H9 (cell line): Measurements from ENCODE around the gene MRPL9. TPM values are rescaled to one million over a fixed set of nuclear protein-coding genes. Genes with fewer than 3 reads are reported as not detected.

Source experiments
- DNase-seq: peaks from one replicate; pipeline ENCODE4 v3.0.0-alpha.2; 2017
- H2AFZ ChIP-seq: one replicate; pipeline ENCODE4 v1.6.1; 2013; ENCODE audit warnings: mild to moderate bottlenecking, low read length, control low read depth, moderate library complexity
- H2AK5ac ChIP-seq: 2 replicates; pipeline ENCODE4 v1.6.1; 2013; ENCODE audit warnings: low read length, control low read depth, mixed read lengths; ENCODE audit not compliant: insufficient read length
- H2BK120ac ChIP-seq: one replicate; pipeline ENCODE4 v1.6.1; 2013; ENCODE audit warnings: low read depth, mild to moderate bottlenecking, low read length, control low read depth, inconsistent platforms; ENCODE audit not compliant: poor library complexity, severe bottlenecking
- H2BK12ac ChIP-seq: 2 replicates; pipeline ENCODE4 v1.6.1; 2013; ENCODE audit warnings: low read length, control low read depth, mixed read lengths, low read depth; ENCODE audit not compliant: insufficient read length
- H2BK15ac ChIP-seq: 2 replicates; pipeline ENCODE4 v1.6.1; 2013; ENCODE audit warnings: low read depth, low read length, control low read depth
- H2BK20ac ChIP-seq: one replicate; pipeline ENCODE4 v1.6.1; 2013; ENCODE audit warnings: low read depth, mild to moderate bottlenecking, low read length, control low read depth, inconsistent platforms; ENCODE audit not compliant: poor library complexity, severe bottlenecking
- H2BK5ac ChIP-seq: 2 replicates; pipeline ENCODE4 v1.6.1; 2013; ENCODE audit warnings: low read length, control low read depth, mixed read lengths; ENCODE audit not compliant: insufficient read length
- H3K14ac ChIP-seq: 2 replicates; pipeline ENCODE4 v1.6.1; 2013; ENCODE audit warnings: low read length, control low read depth; ENCODE audit not compliant: insufficient read depth
- H3K18ac ChIP-seq: 2 replicates; pipeline ENCODE4 v1.6.1; 2013; ENCODE audit warnings: low read depth, mild to moderate bottlenecking, mixed read lengths, low read length, control low read depth; ENCODE audit not compliant: insufficient read length
- H3K23ac ChIP-seq: 2 replicates; pipeline ENCODE4 v1.6.1; 2013; ENCODE audit warnings: low read length, control low read depth, mixed read lengths, low read depth; ENCODE audit not compliant: insufficient read length
- H3K23me2 ChIP-seq: 2 replicates; pipeline ENCODE4 v1.6.1; 2013; ENCODE audit warnings: low read depth, mild to moderate bottlenecking, mixed read lengths, low read length, control low read depth; ENCODE audit not compliant: insufficient read length, poor library complexity, severe bottlenecking
- H3K27ac ChIP-seq: 2 replicates; pipeline ENCODE4 v1.5.1; 2013; ENCODE audit warnings: low read length, control low read depth, mixed read lengths, low read depth; ENCODE audit not compliant: insufficient read length
- H3K27me3 ChIP-seq: 2 replicates; pipeline ENCODE4 v1.6.1; 2013; ENCODE audit warnings: low read length, control low read depth, inconsistent platforms; ENCODE audit not compliant: insufficient read depth
- H3K4ac ChIP-seq: 2 replicates; pipeline ENCODE4 v1.6.1; 2013; ENCODE audit warnings: low read depth, mild to moderate bottlenecking, control low read depth, inconsistent platforms, low read length, moderate library complexity
- H3K4me1 ChIP-seq: 2 replicates; pipeline ENCODE4 v1.6.1; 2013; ENCODE audit warnings: low read length, control low read depth, inconsistent platforms; ENCODE audit not compliant: insufficient read depth
- H3K4me2 ChIP-seq: 2 replicates; pipeline ENCODE4 v1.6.1; 2013; ENCODE audit warnings: low read length, control low read depth, mixed read lengths; ENCODE audit not compliant: insufficient read length, insufficient read depth
- H3K56ac ChIP-seq: 2 replicates; pipeline ENCODE4 v1.6.1; 2013; ENCODE audit warnings: low read depth, mild to moderate bottlenecking, mixed read lengths, low read length, control low read depth; ENCODE audit not compliant: insufficient read length
- H3K79me1 ChIP-seq: 2 replicates; pipeline ENCODE4 v1.6.1; 2013; ENCODE audit warnings: low read depth, mild to moderate bottlenecking, moderate library complexity, low read length, control low read depth, inconsistent platforms; ENCODE audit not compliant: insufficient read depth, poor library complexity, severe bottlenecking
- H3K79me2 ChIP-seq: 2 replicates; pipeline ENCODE4 v1.6.1; 2013; ENCODE audit warnings: low read length, control low read depth, inconsistent platforms; ENCODE audit not compliant: insufficient read depth
- H3K9ac ChIP-seq: 2 replicates; pipeline ENCODE4 v1.6.1; 2013; ENCODE audit warnings: low read length, control low read depth, mixed read lengths; ENCODE audit not compliant: insufficient read length; ENCODE audit errors: extremely low read depth
- H3K9me3 ChIP-seq: one replicate; pipeline ENCODE4 v1.6.1; 2013; ENCODE audit warnings: low read depth, low read length, inconsistent platforms; ENCODE audit not compliant: control insufficient read depth
- H3T11ph ChIP-seq: one replicate; pipeline ENCODE4 v1.6.1; 2013; ENCODE audit warnings: mild to moderate bottlenecking, low read length, control low read depth, inconsistent platforms
- H4K20me1 ChIP-seq: one replicate; pipeline ENCODE4 v1.6.1; 2013; ENCODE audit not compliant: control insufficient read depth, insufficient read length, insufficient read depth
- H4K5ac ChIP-seq: 2 replicates; pipeline ENCODE4 v1.6.1; 2013; ENCODE audit warnings: low read depth, mild to moderate bottlenecking, mixed read lengths, low read length, control low read depth; ENCODE audit not compliant: insufficient read length
- H4K8ac ChIP-seq: replicated peaks from 2 replicates; pipeline ENCODE4 v1.6.1; 2013; ENCODE audit warnings: low read length, control low read depth, mixed read lengths, low read depth; ENCODE audit not compliant: insufficient read length
- H4K91ac ChIP-seq: 2 replicates; pipeline ENCODE4 v1.6.1; 2013; ENCODE audit warnings: low read depth, mild to moderate bottlenecking, moderate library complexity, mixed read lengths, low read length, control low read depth; ENCODE audit not compliant: insufficient read length
- H3K27ac Mint-ChIP-seq, 3 experiments: 2 replicates in 2 of 3; 3 replicates in 1 of 3; pipeline ENCODE4 v1.8.0; 2020 to 2021; ENCODE audit warnings: mixed read lengths in 3 of 3, mild to moderate bottlenecking in 1 of 3, moderate library complexity in 1 of 3
- H3K27me3 Mint-ChIP-seq: 2 replicates; pipeline ENCODE4 v1.8.0; 2021; ENCODE audit warnings: low read depth, mild to moderate bottlenecking, moderate library complexity, mixed read lengths
- H3K36me3 Mint-ChIP-seq, 3 experiments: 2 replicates in 2 of 3; 3 replicates in 1 of 3; pipeline ENCODE4 v1.8.0; 2020 to 2021; ENCODE audit warnings: low read depth in 3 of 3, mixed read lengths in 3 of 3; ENCODE audit not compliant: insufficient read depth in 1 of 3
- H3K4me1 Mint-ChIP-seq, 2 experiments: 2 replicates each; pipeline ENCODE4 v1.8.0; 2020; ENCODE audit warnings: mixed read lengths in 2 of 2
- H3K4me3 Mint-ChIP-seq, 2 experiments: 2 replicates in 1 of 2; 3 replicates in 1 of 2; pipeline ENCODE4 v1.8.0; 2020 to 2021; ENCODE audit warnings: mild to moderate bottlenecking in 2 of 2, mixed read lengths in 2 of 2, moderate library complexity in 1 of 2
- H3K9me3 Mint-ChIP-seq, 2 experiments: 2 replicates in 1 of 2; 3 replicates in 1 of 2; pipeline ENCODE4 v1.8.0; 2020; ENCODE audit warnings: mild to moderate bottlenecking in 2 of 2, mixed read lengths in 2 of 2, moderate library complexity in 1 of 2
- WGBS: extraction: QIAGEN DNeasy Blood & Tissue Kit; methylation state at CpG from one replicate; pipeline ENCODE4 v1.1.7; 2013; ENCODE audit warnings: missing lambda C conversion rate, low lambda C conversion rate, mixed read lengths; ENCODE audit not compliant: insufficient read length; ENCODE audit errors: extremely low coverage; 5-methylcytosine and 5-hydroxymethylcytosine counted together
- total RNA-seq: library from RNA; stranded (reverse); gene quantifications from 2 replicates; pipeline ENCODE4 v1.2.1, GENCODE V29; 2021
- TF ChIP-seq, protein P1 (sequence below): fragments of 200-600 bp; sonication (generic); conservative IDR thresholded peaks from 3 replicates; pipeline ENCODE4 v1.8.0; 2021; ENCODE audit warnings: antibody characterized with exemption, mild to moderate bottlenecking

The MRPL9 gene
- total RNA-seq, 1 experiment from 2014 or later: 102 TPM

DNA sequence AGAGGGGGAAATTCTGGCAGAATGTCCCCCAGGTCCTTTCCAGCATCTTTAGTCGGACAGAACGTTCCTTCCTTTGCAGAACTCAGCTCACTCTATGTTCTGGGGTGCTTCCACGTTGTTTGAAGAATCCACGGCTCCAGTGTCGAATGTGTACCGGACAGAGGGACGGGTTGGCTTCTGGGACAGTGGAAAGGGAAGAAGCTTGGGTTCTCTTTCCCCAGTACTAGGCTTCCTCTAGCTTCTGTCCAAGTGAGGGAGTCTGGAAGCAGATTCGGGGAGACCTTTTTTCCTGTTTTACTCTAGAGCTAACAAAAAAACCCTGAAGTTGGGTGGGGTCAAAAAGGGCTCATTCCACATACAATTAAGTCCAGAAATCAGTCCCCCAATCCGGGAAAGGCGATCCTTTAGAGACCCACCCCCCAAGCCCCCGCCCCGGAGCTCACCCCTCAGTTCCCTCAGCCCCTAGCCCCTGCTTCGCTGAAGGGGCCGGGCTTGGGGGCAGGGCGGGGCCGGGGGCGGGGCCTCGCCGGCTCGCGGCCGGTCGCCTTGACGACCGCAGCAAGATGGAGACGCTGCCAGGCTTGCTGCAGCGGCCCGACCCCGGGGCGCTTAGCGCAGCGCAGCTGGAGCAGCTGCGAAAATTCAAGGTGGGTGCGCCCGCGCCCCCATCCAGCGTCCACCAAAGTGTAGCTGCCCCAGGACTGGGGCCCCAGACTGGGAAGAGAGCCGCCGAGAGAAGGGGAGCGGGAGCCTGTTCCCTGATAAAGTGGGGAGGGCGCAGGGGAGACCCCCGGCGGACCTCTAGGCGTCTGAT is 42.1 kb downstream of the MRPL9 start, which contains the start of gene RIIAD1:
TSS of gene RIIAD1 (plus strand) at position 549 of the 814 bp plus-strand sequence. CDS start at position 564, 15 bp downstream.
- Histone ChIP-seq H3K4me2 (peak within 1 kb of the TSS; percentile 55), H3K79me2 (no peaks in the 10 kb centered on the region), H3K27ac (no peak within 1 kb of the TSS), H2BK15ac (no peak within 1 kb of the TSS), H4K5ac (no peak within 1 kb of the TSS), H3K4me1 (0 out of 2 replicates have a peak, but pooled peaks cover 2% of the 10 kb centered on the region), H4K91ac (no peak within 1 kb of the TSS), H3K9ac (no peak within 1 kb of the TSS), H3K23ac (no peak within 1 kb of the TSS), H3K23me2 (peaks cover 18% of the 10 kb centered on the region), H2BK120ac (no peak within 1 kb of the TSS), H4K8ac (no peak within 1 kb of the TSS), H2BK12ac (no peak within 1 kb of the TSS), H3K27me3 (peaks cover 24% of the 10 kb centered on the region; the same call in 1 of the 2 replicates), H2BK20ac (no peak within 1 kb of the TSS), H3K18ac (no peak within 1 kb of the TSS), H4K20me1 (no peaks in the 10 kb centered on the region), H2BK5ac (no peak within 1 kb of the TSS), H3K14ac (no peak within 1 kb of the TSS), H3K4ac (no peak within 1 kb of the TSS), H3K9me3 (no peaks in the 10 kb centered on the region), H2AK5ac (no peak within 1 kb of the TSS), H3T11ph (no peak within 1 kb of the TSS), H2AFZ (peak within 1 kb of the TSS; percentile 72), H3K79me1 (no peaks in the 10 kb centered on the region), H3K56ac (no peak within 1 kb of the TSS)
- TF ChIP-seq, protein P1, sequence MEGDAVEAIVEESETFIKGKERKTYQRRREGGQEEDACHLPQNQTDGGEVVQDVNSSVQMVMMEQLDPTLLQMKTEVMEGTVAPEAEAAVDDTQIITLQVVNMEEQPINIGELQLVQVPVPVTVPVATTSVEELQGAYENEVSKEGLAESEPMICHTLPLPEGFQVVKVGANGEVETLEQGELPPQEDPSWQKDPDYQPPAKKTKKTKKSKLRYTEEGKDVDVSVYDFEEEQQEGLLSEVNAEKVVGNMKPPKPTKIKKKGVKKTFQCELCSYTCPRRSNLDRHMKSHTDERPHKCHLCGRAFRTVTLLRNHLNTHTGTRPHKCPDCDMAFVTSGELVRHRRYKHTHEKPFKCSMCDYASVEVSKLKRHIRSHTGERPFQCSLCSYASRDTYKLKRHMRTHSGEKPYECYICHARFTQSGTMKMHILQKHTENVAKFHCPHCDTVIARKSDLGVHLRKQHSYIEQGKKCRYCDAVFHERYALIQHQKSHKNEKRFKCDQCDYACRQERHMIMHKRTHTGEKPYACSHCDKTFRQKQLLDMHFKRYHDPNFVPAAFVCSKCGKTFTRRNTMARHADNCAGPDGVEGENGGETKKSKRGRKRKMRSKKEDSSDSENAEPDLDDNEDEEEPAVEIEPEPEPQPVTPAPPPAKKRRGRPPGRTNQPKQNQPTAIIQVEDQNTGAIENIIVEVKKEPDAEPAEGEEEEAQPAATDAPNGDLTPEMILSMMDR: no peak
- peaks cover 45 to 56% of the 10 kb centered on the region in 2 experiments for H3K4me1 Mint-ChIP-seq
- H3K36me3 Mint-ChIP-seq: no peaks in the 10 kb centered on the region
- DNase-seq: peak; percentile 82
- no peak within 1 kb of the TSS for H3K27ac Mint-ChIP-seq
- WGBS: no CpG with 5 or more reads among the region's 44 CpGs
- H3K4me3 Mint-ChIP-seq: peak within 1 kb of the TSS; percentile 75 to 82
- no peaks in the 10 kb centered on the region for H3K9me3 Mint-ChIP-seq
- peaks cover 77% of the 10 kb centered on the region for H3K27me3 Mint-ChIP-seq
